Nephron (organoid): ENCODE results near the gene PPT1.

ENCODE experiments used
- H3K27ac Mint-ChIP-seq, 3 experiments: 2 replicates each; pipeline ENCODE4 v1.8.0; 2020; ENCODE audit warnings: mixed read lengths in 3 of 3, mild to moderate bottlenecking in 2 of 3, moderate library complexity in 1 of 3
- H3K27me3 Mint-ChIP-seq: 2 replicates; pipeline ENCODE4 v1.8.0; 2021; ENCODE audit warnings: low read depth, mild to moderate bottlenecking, moderate library complexity, mixed read lengths
- H3K36me3 Mint-ChIP-seq: 2 replicates; pipeline ENCODE4 v1.8.0; 2020; ENCODE audit warnings: low read depth, mixed read lengths
- H3K4me1 Mint-ChIP-seq: 2 replicates; pipeline ENCODE4 v1.8.0; 2020; ENCODE audit warnings: mixed read lengths
- H3K4me3 Mint-ChIP-seq, 3 experiments: 2 replicates each; pipeline ENCODE4 v1.8.0; 2020; ENCODE audit warnings: mild to moderate bottlenecking in 3 of 3, mixed read lengths in 3 of 3, moderate library complexity in 2 of 3
- H3K9me3 Mint-ChIP-seq: 2 replicates; pipeline ENCODE4 v1.8.0; 2020; ENCODE audit warnings: mixed read lengths
- CTCF ChIP-seq, 3 experiments: fragments of 200-600 bp; sonication (generic); IDR thresholded peaks; one replicate each; pipeline ENCODE4 v1.5.0; 2021; ENCODE audit warnings: antibody characterized with exemption in 3 of 3; ENCODE audit not compliant: unreplicated experiment in 3 of 3

Gene PPT1

GRCh38 chr1:40064797-40065499 is 32.1 kb downstream of the PPT1 start:
- no peak overlapping the region for H3K4me3 Mint-ChIP-seq
- no peaks in the 10 kb centered on the region for H3K9me3 Mint-ChIP-seq
- H3K36me3 Mint-ChIP-seq, result peaks cover 82% of the 10 kb centered on the region
- TF ChIP-seq CTCF (IDR thresholded peaks at IDR 0.05; ENCODE audit: unreplicated experiment in 3 of 3), result no peak
- no peaks in the 10 kb centered on the region for H3K4me1 Mint-ChIP-seq
- H3K27me3 Mint-ChIP-seq, result no peaks in the 10 kb centered on the region
- no peak overlapping the region for H3K27ac Mint-ChIP-seq

- Mint-ChIP-seq H3K27ac (no peak overlapping the region), H3K36me3 (peaks cover 51% of the 10 kb centered on the region), H3K27me3 (no peaks in the 10 kb centered on the region), H3K4me1 (no peaks in the 10 kb centered on the region), H3K9me3 (no peaks in the 10 kb centered on the region), H3K4me3 (no peak overlapping the region)
- TF ChIP-seq CTCF (IDR thresholded peaks at IDR 0.05; ENCODE audit: unreplicated experiment in 3 of 3), result no peak
These were observed 36.9 kb downstream of the PPT1 start for GRCh38 chr1:40059960-40060750.

DNA sequence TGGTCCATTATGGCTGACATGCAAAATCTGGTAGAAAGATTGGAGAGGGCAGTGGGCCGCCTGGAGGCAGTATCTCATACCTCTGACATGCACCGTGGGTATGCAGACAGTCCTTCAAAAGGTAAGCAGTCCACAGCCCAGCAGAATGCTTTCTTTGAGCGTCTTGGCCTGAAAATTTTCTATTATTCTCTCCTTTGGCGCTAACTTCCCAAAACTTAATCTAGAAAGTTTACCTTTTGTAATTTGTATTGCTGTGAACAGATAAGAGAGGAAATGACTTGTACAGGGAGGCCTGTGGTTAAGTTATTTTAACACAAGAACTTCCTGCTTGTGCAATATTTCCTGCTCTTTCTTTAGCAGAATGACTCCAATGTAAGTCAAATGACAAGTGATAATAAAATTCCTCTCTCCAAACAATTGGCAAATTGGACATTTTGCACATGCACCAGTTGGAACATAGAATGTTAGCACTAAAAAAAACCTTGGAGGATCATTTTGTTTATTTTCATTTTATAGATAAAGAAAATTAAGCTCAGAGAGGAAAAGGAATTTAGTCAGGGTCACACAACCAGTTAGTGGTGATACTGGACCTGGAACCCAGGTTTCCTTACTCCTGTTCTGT is 37.6 kb downstream of the PPT1 start:
- Mint-ChIP-seq H3K36me3 (peaks cover 44% of the 10 kb centered on the region), H3K27ac (no peak overlapping the region), H3K4me3 (no peak overlapping the region), H3K27me3 (no peaks in the 10 kb centered on the region), H3K4me1 (no peaks in the 10 kb centered on the region), H3K9me3 (no peaks in the 10 kb centered on the region)
- no peak for TF ChIP-seq CTCF (IDR thresholded peaks at IDR 0.05; ENCODE audit: unreplicated experiment in 3 of 3)

DNA sequence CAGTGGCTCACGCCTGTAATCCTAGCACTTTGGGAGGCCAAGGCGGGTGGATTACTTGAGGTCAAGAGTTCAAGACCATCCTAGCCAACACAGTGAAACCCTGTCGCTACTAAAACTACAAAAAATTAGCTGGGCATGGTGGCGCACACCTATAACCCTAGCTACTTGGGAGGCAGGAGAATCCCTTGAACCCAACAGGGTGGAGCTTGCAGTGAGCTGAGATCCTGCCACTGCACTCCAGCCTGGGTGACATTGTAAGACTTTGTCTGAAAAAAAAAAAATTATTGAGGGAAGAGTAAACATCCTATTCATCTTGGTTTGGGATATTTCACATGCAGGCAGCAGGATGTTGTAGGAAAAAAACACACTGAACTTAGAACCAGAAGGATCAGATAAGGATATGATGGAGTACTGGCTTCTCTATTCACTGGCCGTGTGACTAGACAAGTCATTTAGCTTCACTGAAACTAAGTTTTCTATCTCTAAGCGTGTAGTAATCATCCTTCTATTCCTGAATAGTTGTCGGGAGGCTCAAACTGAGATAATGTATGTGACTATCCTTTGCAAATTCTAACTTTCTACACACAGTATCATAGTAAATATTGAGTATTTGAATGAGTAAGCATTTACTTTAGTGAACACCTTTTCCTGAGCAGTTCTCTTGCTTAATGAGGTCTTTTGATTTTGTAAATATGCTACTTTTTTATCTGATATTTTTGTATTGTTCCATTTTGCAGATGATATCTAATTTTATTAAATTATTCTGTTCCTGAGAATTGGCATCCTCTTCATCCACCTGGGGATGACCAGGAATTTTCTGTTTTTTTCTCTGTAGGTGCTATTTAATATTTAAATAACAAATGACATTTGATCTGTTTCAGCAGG is 38.4 kb downstream of the PPT1 start:
- H3K4me3 Mint-ChIP-seq, result no peak overlapping the region
- no peaks in the 10 kb centered on the region for H3K27me3 Mint-ChIP-seq
- H3K4me1 Mint-ChIP-seq, result no peaks in the 10 kb centered on the region
- H3K9me3 Mint-ChIP-seq, result no peaks in the 10 kb centered on the region
- H3K36me3 Mint-ChIP-seq, result peaks cover 36% of the 10 kb centered on the region
- no peak for TF ChIP-seq CTCF (IDR thresholded peaks at IDR 0.05; ENCODE audit: unreplicated experiment in 3 of 3)
- no peak overlapping the region for H3K27ac Mint-ChIP-seq

DNA sequence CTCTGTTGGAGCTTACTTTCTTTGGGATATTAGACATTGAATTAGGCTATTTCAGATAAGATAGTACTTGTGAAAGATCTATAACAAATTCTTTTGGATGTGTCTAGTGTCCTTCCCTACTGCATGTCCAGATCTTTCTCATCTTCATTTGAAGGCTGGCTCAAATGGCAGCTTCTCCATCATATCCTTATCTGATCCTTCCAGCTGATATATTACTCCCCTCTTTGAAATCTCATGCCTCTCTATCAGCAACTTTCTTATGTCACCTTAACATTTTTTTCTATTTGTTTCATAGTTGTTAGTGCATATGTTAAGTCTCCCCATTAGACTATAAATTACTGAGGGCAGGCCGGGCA is 39.0 kb downstream of the PPT1 start:
- Mint-ChIP-seq H3K9me3 (no peaks in the 10 kb centered on the region), H3K4me1 (no peaks in the 10 kb centered on the region), H3K27me3 (no peaks in the 10 kb centered on the region), H3K27ac (no peak overlapping the region), H3K36me3 (peaks cover 31% of the 10 kb centered on the region), H3K4me3 (no peak overlapping the region)
- TF ChIP-seq CTCF (IDR thresholded peaks at IDR 0.05; ENCODE audit: unreplicated experiment in 3 of 3), result no peak
